D721Med (cell line): ENCODE results near the gene SVEP1.

Experiments
- DNase-seq: peaks from one replicate; pipeline ENCODE4 v3.0.0; 2011; ENCODE audit warnings: low spot score; ENCODE audit not compliant: insufficient read length
- FAIRE-seq: peaks from 2 replicates; lab custom pipeline; 2011; peaks lifted over from hg19 to GRCh38; lab: Jason Lieb, UNC
- TF ChIP-seq, protein P1 (sequence below): IDR thresholded peaks from 2 replicates; pipeline ENCODE4 v1.5.1; 2012; ENCODE audit warnings: mild to moderate bottlenecking, control low read depth; ENCODE audit not compliant: insufficient read depth; ENCODE audit errors: missing control alignments

Gene SVEP1

DNA sequence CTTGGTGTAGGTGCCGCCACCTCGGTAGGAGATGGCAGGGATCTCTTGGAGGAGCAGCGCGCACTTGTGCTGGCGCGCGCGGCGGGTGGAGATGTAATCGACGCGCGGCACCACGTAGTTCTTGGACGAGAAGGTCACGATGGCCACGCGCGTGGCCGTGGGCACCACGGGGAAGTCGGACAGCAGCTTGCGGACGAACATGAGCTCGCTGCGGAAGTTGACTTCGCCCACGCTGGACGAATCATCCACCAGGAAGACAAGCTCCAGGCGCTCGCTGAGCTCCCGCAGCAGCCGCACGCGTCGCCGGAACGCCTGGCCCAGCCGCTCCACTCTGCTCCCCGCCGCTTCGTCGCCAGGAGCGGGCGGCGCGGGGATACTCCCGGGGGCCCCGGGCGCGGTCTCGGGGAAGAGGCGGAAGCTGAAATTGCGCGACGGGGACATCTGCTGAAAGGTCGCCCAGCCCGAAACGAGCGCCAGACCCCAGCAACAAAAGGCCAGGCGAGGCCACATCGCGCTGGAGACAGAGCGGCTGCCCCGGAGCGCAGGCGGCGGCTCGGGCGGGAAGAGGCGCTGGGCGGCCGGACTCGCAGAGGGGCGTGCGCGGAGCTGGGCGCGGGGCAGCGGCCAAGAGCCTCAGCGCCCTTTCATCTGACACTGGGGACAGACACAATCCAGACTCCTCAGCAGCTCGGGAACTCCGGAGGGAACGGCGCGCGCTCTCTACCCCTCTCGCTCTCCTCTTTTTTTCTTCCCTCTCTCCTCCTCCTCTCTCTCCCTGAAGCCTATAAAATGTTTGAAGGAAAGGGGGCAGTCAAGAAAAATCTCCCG lies at the start of gene SVEP1:
TSS of gene SVEP1 (minus strand) at position 708 of the 828 bp plus-strand sequence. CDS start at position 510, 198 bp downstream.
- no peak for DNase-seq
- FAIRE-seq, result no peak
- TF ChIP-seq, protein P1, sequence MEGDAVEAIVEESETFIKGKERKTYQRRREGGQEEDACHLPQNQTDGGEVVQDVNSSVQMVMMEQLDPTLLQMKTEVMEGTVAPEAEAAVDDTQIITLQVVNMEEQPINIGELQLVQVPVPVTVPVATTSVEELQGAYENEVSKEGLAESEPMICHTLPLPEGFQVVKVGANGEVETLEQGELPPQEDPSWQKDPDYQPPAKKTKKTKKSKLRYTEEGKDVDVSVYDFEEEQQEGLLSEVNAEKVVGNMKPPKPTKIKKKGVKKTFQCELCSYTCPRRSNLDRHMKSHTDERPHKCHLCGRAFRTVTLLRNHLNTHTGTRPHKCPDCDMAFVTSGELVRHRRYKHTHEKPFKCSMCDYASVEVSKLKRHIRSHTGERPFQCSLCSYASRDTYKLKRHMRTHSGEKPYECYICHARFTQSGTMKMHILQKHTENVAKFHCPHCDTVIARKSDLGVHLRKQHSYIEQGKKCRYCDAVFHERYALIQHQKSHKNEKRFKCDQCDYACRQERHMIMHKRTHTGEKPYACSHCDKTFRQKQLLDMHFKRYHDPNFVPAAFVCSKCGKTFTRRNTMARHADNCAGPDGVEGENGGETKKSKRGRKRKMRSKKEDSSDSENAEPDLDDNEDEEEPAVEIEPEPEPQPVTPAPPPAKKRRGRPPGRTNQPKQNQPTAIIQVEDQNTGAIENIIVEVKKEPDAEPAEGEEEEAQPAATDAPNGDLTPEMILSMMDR, result no peak

DNA sequence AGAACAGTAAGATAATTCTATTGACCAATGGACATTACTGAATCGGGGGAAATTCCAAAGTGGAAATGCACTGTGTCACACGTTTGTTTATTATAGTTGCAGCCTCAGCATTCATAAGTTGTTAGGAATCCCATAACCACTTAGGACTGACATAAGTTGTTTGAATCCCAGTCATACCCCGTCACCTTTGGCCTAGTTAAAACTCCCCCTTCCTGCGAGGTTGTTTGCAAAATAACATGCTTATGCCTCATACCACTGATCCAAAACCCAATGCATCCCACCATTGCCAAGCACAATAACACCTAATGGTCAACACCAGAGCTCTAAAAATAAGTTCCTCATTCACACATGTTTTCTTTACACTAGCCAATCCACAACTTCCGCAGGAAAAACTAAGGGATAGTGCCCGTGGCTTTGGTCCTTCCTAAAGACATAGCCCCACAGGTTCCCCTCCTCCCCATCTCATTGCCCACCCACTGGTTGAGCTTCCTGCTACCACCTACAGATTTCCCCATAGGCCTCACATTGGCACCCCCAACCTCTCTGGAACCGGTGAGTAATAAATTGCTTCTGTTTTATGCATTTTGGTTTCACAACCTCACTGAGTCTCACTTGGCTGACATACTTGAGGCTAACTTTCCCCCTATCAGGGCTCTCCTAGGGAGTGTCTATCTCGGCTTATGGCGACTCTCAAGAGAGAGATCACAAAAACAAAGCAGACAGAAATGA lies 46.7 kb upstream of the SVEP1 start:
- DNase-seq (no peak), FAIRE-seq (no peak)
- TF ChIP-seq, protein P1, result no peak

DNA sequence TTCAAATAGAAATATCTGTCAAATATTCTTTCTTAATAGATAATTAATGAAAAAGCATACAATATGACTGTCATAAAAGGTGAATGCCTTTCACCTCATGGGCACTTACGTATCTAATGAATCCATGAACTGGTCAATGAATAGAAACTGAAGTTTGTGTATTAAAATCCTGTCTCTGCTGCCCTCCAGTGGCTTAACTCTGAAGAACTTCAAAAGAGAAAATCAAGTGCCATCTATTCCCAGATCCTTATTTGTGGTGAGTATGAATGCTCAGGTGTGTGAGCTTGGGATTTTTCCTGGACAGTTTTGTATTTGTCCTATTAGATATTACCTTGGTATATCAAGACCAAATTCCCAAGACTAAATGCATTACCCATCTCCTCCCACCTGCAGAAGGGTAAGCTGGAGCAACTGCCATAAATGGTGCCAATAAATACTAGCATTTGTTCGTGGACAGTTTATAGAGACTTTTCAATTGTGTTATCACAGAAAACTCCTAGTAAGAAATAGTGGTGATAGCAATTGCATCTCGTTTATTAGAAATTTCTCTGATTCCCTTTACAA lies 44.0 kb upstream of the SVEP1 start:
- no peak for DNase-seq
- peak; percentile 89 for FAIRE-seq

DNA sequence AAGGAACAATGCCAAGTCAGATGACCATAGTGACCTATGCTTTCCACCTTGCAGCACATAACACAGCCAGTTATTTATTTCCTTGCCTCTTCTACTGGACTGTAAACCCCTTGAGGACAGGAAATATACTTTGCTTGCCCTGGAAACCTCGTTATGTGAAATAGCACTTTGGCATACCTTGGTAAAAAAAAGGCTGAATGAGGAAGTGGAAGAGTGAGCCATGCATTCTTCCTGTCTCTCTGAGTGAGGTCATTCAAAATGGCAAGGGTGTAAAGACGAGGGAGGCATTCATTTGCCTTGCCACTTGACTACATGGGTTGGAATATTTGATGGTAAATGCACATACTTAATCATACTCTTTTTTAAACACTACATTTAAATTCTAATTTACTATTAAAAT lies 42.8 kb upstream of the SVEP1 start:
- no peak for DNase-seq
- FAIRE-seq, result no peak
- TF ChIP-seq, protein P1, result no peak

More for the DNA sequence above, 44.0 kb upstream of the SVEP1 start:
- TF ChIP-seq, protein P1, result peak; percentile 76

DNA sequence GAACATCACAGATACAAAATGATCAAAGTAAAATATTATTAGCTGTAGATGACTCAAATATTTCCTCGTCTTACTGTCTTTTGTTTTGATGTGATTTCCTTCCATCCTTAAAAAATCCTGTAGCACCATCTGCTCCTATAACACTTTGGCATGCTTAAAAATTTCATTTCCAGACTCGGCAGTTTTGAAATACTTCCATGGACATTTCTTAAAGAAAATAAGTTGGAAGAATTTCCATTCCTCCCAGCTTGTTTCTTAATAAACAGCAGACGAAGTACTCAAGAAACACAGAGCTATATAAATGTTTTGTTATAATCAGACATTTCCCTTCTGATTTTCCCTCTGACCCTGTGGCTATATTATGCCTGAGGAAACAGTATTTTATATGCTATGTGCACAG lies 41.2 kb upstream of the SVEP1 start:
- TF ChIP-seq, protein P1, result no peak
- no peak for DNase-seq
- FAIRE-seq, result no peak

DNA sequence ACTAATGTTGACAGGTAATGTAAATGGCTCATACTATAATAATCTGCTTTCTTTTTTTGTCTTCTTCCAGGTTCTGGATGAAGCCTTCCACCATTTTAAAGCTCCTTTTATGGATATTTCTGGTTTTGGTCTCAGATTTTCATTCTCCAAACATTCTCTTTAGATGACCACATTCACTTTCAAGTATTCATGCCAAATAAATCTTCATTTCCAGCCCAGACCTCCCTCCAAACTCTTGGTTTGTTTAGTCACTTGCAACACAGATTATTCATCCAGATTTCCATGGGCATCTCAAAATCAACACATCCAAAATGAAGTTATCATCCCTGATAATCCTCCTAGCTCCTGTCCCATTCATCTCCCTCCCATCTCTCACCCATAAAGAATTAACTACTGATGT lies 40.3 kb upstream of the SVEP1 start:
- peak; percentile 6 for FAIRE-seq
- TF ChIP-seq, protein P1, result no peak

More for the DNA sequence above, 40.3 kb upstream of the SVEP1 start:
- no peak for DNase-seq
